NCI-H460 (cell line): Measurements from ENCODE around the gene HMHB1. TPM values are rescaled to one million over a fixed set of nuclear protein-coding genes. Genes with fewer than 3 reads are reported as not detected.

Source experiments
- DNase-seq: peaks from one replicate; pipeline ENCODE4 v3.0.0-alpha.2; 2016; ENCODE audit warnings: low read depth; ENCODE audit errors: extremely low read depth
- polyA plus RNA-seq: library from polyadenylated mRNA; depleted of rRNA; stranded (reverse); fragments of >200 nt; gene quantifications from 2 replicates; pipeline ENCODE4 v1.2.3, GENCODE V29; 2014; cell fraction: nucleus; rRNA removed
- total RNA-seq: library from RNA; depleted of rRNA; stranded (reverse); fragments of >200 nt; shearing (Covaris generic); gene quantifications from 2 replicates; pipeline ENCODE4 v1.2.3, GENCODE V29; 2014; rRNA removed

Gene HMHB1
- total RNA-seq, result not detected in 2 replicates
- polyA plus RNA-seq, result not detected in 2 replicates

- no peak for DNase-seq
Measured at GRCh38 chr5:143812085-143812705, at the start of gene HMHB1. TSS of gene HMHB1 (plus strand) at chr5:143812161.

- DNase-seq, result no peak
Measured at GRCh38 chr5:143762636-143763220, 49.2 kb upstream of the HMHB1 start.

- no peak for DNase-seq
Measured at GRCh38 chr5:143767162-143767561, 44.8 kb upstream of the HMHB1 start.

GRCh38 chr5:143769026-143769786 lies 42.8 kb upstream of the HMHB1 start:
- no peak for DNase-seq

GRCh38 chr5:143770450-143770849 lies 41.5 kb upstream of the HMHB1 start:
- no peak for DNase-seq

- no peak for DNase-seq
Measured at GRCh38 chr5:143771189-143771588, 40.8 kb upstream of the HMHB1 start.

- DNase-seq, result no peak
Measured at GRCh38 chr5:143771602-143772001, 40.4 kb upstream of the HMHB1 start.

- DNase-seq, result no peak
Measured at GRCh38 chr5:143772621-143773020, 39.3 kb upstream of the HMHB1 start.

- peak; percentile 33 for DNase-seq
Measured at GRCh38 chr5:143775258-143775657, 36.7 kb upstream of the HMHB1 start.

GRCh38 chr5:143776951-143777350 lies 35.0 kb upstream of the HMHB1 start:
- DNase-seq, result no peak

- no peak for DNase-seq
Measured at GRCh38 chr5:143779506-143779905, 32.5 kb upstream of the HMHB1 start.

- DNase-seq, result no peak
Measured at GRCh38 chr5:143781993-143782520, 29.9 kb upstream of the HMHB1 start.

- no peak for DNase-seq
Measured at GRCh38 chr5:143782588-143783386, 29.2 kb upstream of the HMHB1 start.

GRCh38 chr5:143788401-143788800 lies 23.6 kb upstream of the HMHB1 start:
- DNase-seq, result no peak

- DNase-seq, result no peak
Measured at GRCh38 chr5:143790457-143791112, 21.4 kb upstream of the HMHB1 start.

- no peak for DNase-seq
Measured at GRCh38 chr5:143791848-143792731, 19.9 kb upstream of the HMHB1 start.

GRCh38 chr5:143793249-143793648 lies 18.7 kb upstream of the HMHB1 start:
- DNase-seq, result no peak

- no peak for DNase-seq
Measured at GRCh38 chr5:143796125-143796524, 15.8 kb upstream of the HMHB1 start.

GRCh38 chr5:143796753-143797152 lies 15.2 kb upstream of the HMHB1 start:
- no peak for DNase-seq
